Urinary bladder (tissue), 4 donors: Measurements from ENCODE around the gene ATF6B. TPM values are rescaled to one million over a fixed set of nuclear protein-coding genes. Genes with fewer than 3 reads are reported as not detected.
"Not testable (repeated sequence)": the region's sequence is repeated elsewhere in the genome, so short reads cannot be mapped to it uniquely, and the experiment has no call there.

ENCODE experiments used
- DNase-seq: peaks from one replicate; pipeline ENCODE4 v3.0.0-alpha.2; 2015; ENCODE audit errors: extremely low spot score
- H3K27ac ChIP-seq: one replicate; pipeline ENCODE4 v1.5.1; 2013; ENCODE audit warnings: low read depth, mild to moderate bottlenecking, moderate library complexity
- H3K36me3 ChIP-seq: one replicate; pipeline ENCODE4 v1.6.1; 2013; ENCODE audit warnings: mild to moderate bottlenecking, moderate library complexity; ENCODE audit not compliant: insufficient read depth
- H3K4me1 ChIP-seq: one replicate; pipeline ENCODE4 v1.6.1; 2013; ENCODE audit warnings: mild to moderate bottlenecking, moderate library complexity; ENCODE audit not compliant: insufficient read depth
- H3K4me3 ChIP-seq: one replicate; pipeline ENCODE4 v1.5.1; 2013; ENCODE audit warnings: low read depth, low read length
- WGBS: extraction: QIAGEN DNeasy Blood & Tissue Kit; methylation state at CpG from one replicate; pipeline ENCODE4 v1.1.7; 2013; 5-methylcytosine and 5-hydroxymethylcytosine counted together
- polyA plus RNA-seq: library from polyadenylated mRNA; stranded (reverse); fragments of 200-250 nt; gene quantifications from one replicate; pipeline ENCODE4 v1.2.3, GENCODE V29; 2013
- total RNA-seq: library from RNA; depleted of rRNA; stranded (reverse); fragments of >200 nt; gene quantifications from one replicate; pipeline ENCODE4 v1.2.3, GENCODE V29; 2014
- donor health status: healthy with polysubstance abuse.
- donor health status: healthy.

Gene ATF6B
- total and polyA plus RNA-seq, 2 donors = 28.8 to 68.3 TPM

- Histone ChIP-seq H3K4me3 (no peak overlapping the region), H3K27ac (no peak overlapping the region), H3K4me1 (no peaks in the 10 kb centered on the region)
Measured at GRCh38 chr6:32149932-32150870, 22.2 kb upstream of the ATF6B start.

GRCh38 chr6:32149092-32149755 lies 21.2 kb upstream of the ATF6B start:
- H3K4me1 ChIP-seq = no peaks in the 10 kb centered on the region
- WGBS = 68% methylated on average over 47 of the region's 47 CpGs
- no peak overlapping the region for H3K4me3 ChIP-seq
- DNase-seq = no peak
- no peak overlapping the region for H3K27ac ChIP-seq
- no peaks in the 10 kb centered on the region for H3K36me3 ChIP-seq

More at GRCh38 chr6:32149932-32150870, 22.2 kb upstream of the ATF6B start:
- H3K36me3 ChIP-seq = no peaks in the 10 kb centered on the region
- DNase-seq = no peak
- WGBS = 50% methylated on average over 55 of the region's 55 CpGs

GRCh38 chr6:32148289-32149091 lies 20.4 kb upstream of the ATF6B start:
- Histone ChIP-seq H3K27ac (no peak overlapping the region), H3K4me1 (no peaks in the 10 kb centered on the region), H3K36me3 (no peaks in the 10 kb centered on the region), H3K4me3 (no peak overlapping the region)
- no peak for DNase-seq
- WGBS = 46% methylated on average over 39 of the region's 39 CpGs

GRCh38 chr6:32147401-32148132 lies 19.5 kb upstream of the ATF6B start:
- Histone ChIP-seq H3K27ac (no peak overlapping the region), H3K4me3 (no peak overlapping the region), H3K36me3 (no peaks in the 10 kb centered on the region), H3K4me1 (no peaks in the 10 kb centered on the region)
- WGBS = 92% methylated on average over 4 of the region's 4 CpGs
- DNase-seq = no peak

DNA sequence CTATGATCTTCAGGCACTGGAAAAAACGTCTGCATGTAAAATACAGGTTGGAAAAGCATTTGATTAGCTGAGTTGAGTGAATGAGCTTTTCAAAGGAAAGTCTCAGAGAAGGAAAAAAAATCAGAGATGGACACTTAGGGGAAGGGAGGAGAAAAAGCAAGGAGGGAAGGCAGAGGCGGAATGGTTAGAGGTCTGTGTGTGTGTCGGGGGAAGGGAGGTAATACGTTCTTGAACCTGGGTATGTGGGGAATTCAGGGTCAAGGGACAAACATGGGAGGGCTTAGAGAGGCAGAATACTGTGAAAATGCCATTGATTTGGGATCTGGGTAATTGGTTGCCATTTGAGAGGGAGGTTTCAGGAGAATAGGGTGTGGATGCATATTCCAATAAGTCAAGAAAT lies 18.6 kb upstream of the ATF6B start:
- no peak overlapping the region for H3K27ac ChIP-seq
- DNase-seq = no peak
- H3K36me3 ChIP-seq = no peaks in the 10 kb centered on the region
- H3K4me1 ChIP-seq = no peaks in the 10 kb centered on the region
- H3K4me3 ChIP-seq = no peak overlapping the region
- 36% methylated on average over 4 of the region's 4 CpGs for WGBS

DNA sequence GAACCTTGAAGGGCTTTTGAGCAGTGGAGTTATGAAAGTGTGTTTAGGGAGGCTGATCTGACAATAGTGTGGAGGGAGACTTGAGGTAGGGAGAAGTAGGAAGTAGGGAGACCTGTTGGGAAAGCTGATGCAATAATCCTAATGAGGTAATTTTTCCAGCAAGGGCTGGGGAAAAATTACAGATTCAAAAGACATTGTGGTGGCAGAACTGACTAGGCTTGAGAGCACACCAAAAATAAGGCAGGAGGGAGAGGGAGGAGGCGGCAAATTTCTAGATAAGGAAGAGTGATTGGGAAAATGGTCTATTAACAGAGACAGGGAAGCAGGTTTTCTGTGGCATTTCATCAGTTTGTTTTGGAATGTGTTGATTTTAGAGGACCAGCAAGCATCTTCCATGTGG lies 18.2 kb upstream of the ATF6B start:
- no peak for DNase-seq
- H3K36me3 ChIP-seq = no peaks in the 10 kb centered on the region
- H3K4me3 ChIP-seq = no peak overlapping the region
- H3K4me1 ChIP-seq = no peaks in the 10 kb centered on the region
- 68% methylated on average over 1 of the region's 1 CpG for WGBS
- no peak overlapping the region for H3K27ac ChIP-seq

GRCh38 chr6:32144238-32144637 lies 16.2 kb upstream of the ATF6B start:
- not testable (repeated sequence) for H3K4me3 ChIP-seq, H3K4me1 ChIP-seq, DNase-seq, H3K36me3 ChIP-seq, H3K27ac ChIP-seq
- 67% methylated on average over 7 of the region's 7 CpGs for WGBS

DNA sequence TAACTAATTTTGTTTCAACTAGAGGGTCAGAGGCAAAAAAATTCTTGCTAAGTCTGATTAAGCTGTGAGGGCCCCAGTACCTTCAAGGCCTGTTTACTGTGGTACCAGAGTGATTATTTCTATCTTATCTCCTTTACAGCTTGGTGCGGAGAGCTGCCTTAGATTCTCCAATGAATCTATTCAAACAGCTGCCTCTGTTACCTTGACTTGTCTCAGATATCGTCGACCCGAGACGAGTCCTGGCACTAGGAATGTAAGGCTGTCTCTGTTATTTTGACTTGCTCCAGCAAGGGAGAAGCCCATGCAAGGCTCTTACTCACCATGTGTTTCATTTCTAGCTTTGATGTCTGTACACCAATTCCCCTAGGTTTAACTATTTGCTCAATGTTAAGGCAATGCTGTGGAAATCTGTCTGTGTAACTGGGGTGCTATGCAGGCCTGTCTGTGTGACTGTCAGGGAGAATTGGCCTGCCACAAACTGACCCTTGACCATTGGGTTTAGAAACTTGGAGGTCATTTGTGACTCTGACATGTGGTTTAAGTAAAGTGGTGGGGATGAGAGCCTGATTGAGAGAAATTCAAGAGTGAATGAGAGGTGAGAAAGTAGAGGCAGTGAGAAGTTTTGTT lies 12.5 kb upstream of the ATF6B start:
- Histone ChIP-seq H3K36me3 (no peaks in the 10 kb centered on the region), H3K4me1 (no peaks in the 10 kb centered on the region), H3K4me3 (no peak overlapping the region), H3K27ac (no peak overlapping the region)
- 39% methylated on average over 5 of the region's 5 CpGs for WGBS
- DNase-seq = no peak

GRCh38 chr6:32139590-32139989 lies 11.5 kb upstream of the ATF6B start:
- Histone ChIP-seq H3K36me3 (no peaks in the 10 kb centered on the region), H3K4me1 (no peaks in the 10 kb centered on the region), H3K27ac (no peak overlapping the region), H3K4me3 (no peak overlapping the region)
- WGBS = 55% methylated on average over 5 of the region's 5 CpGs
- no peak for DNase-seq

GRCh38 chr6:32137454-32137853 lies 9.4 kb upstream of the ATF6B start:
- H3K36me3 ChIP-seq = no peaks in the 10 kb centered on the region
- DNase-seq = no peak
- H3K4me1 ChIP-seq = no peaks in the 10 kb centered on the region
- no peak overlapping the region for H3K4me3 ChIP-seq
- H3K27ac ChIP-seq = no peak overlapping the region

GRCh38 chr6:32133786-32134185 lies 5.7 kb upstream of the ATF6B start:
- Histone ChIP-seq H3K27ac (no peak overlapping the region), H3K36me3 (no peaks in the 10 kb centered on the region), H3K4me1 (no peaks in the 10 kb centered on the region), H3K4me3 (no peak overlapping the region)
- DNase-seq = no peak
- 78% methylated on average over 4 of the region's 4 CpGs for WGBS

DNA sequence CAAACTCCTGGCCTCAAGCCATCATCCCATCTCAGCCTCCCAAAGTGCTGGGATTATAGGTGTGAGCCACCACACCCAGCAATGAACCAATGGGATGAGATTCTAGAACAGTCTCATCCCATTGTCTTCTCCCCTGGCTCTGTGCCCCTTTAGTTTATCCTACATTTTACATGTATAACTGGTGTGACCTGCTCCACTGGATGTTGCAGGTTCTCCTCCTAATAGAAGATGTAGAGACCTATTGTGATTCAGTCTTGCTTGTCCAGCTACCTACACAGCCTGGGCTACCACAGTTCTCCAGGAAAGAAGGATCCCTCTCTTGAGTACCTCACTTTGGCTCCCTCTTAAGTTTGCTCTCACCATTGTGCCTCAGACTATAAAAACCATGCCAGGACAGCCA lies 4.1 kb upstream of the ATF6B start:
- Histone ChIP-seq H3K27ac (no peak overlapping the region), H3K4me1 (no peaks in the 10 kb centered on the region), H3K36me3 (no peaks in the 10 kb centered on the region), H3K4me3 (no peak overlapping the region)
- DNase-seq = no peak

- 90% methylated on average over 14 of the region's 14 CpGs for WGBS
- H3K36me3 ChIP-seq = no peaks in the 10 kb centered on the region
- DNase-seq = no peak
- H3K4me3 ChIP-seq = no peak overlapping the region
- H3K4me1 ChIP-seq = no peaks in the 10 kb centered on the region
- no peak overlapping the region for H3K27ac ChIP-seq
Measured at GRCh38 chr6:32131439-32131948, 3.4 kb upstream of the ATF6B start.
